Measurements from ENCODE around the gene SCYL3.
"Not testable (repeated sequence)": the region's sequence is repeated elsewhere in the genome, so short reads cannot be mapped to it uniquely, and the experiment has no call there.

Gene SCYL3

GRCh38 chr1:169893645-169894423, at the start of gene SCYL3:
Gene SCYL3 (minus strand): TSS chr1:169893896. CDS start chr1:169888840, 5,056 bp downstream.
- DNase-seq (ENCODE audit: low spot score), result peak; percentile 95

- DNase-seq (ENCODE audit: low spot score), result peak; percentile 53
Observed at GRCh38 chr1:169941982-169942830, 48.5 kb upstream of the SCYL3 start.

GRCh38 chr1:169933984-169934725, 40.5 kb upstream of the SCYL3 start:
- peak; percentile 62 for DNase-seq (ENCODE audit: low spot score)

- DNase-seq (ENCODE audit: low spot score), result no peak
Observed at GRCh38 chr1:169931795-169932231, 38.1 kb upstream of the SCYL3 start.

- DNase-seq (ENCODE audit: low spot score), result no peak
Observed at GRCh38 chr1:169929210-169929526, 35.5 kb upstream of the SCYL3 start.

GRCh38 chr1:169928438-169929209, 34.9 kb upstream of the SCYL3 start:
- peak; percentile 75 for DNase-seq (ENCODE audit: low spot score)

- DNase-seq (ENCODE audit: low spot score), result no peak
Observed at GRCh38 chr1:169925505-169926482, 32.1 kb upstream of the SCYL3 start.

- no peak for DNase-seq (ENCODE audit: low spot score)
Observed at GRCh38 chr1:169924829-169925228, 31.1 kb upstream of the SCYL3 start.

GRCh38 chr1:169924063-169924462, 30.4 kb upstream of the SCYL3 start:
- no peak for DNase-seq (ENCODE audit: low spot score)

- DNase-seq (ENCODE audit: low spot score), result no peak
Observed at GRCh38 chr1:169921080-169921479, 27.4 kb upstream of the SCYL3 start.

- no peak for DNase-seq (ENCODE audit: low spot score)
Observed at GRCh38 chr1:169918927-169919326, 25.2 kb upstream of the SCYL3 start.

- not testable (repeated sequence) for DNase-seq (ENCODE audit: low spot score)
Observed at GRCh38 chr1:169918220-169918619, 24.5 kb upstream of the SCYL3 start.

GRCh38 chr1:169915150-169915549, 21.5 kb upstream of the SCYL3 start:
- DNase-seq (ENCODE audit: low spot score), result no peak

GRCh38 chr1:169914531-169914930, 20.8 kb upstream of the SCYL3 start:
- DNase-seq (ENCODE audit: low spot score), result no peak

GRCh38 chr1:169909499-169909898, 15.8 kb upstream of the SCYL3 start:
- no peak for DNase-seq (ENCODE audit: low spot score)

GRCh38 chr1:169906938-169907337, 13.2 kb upstream of the SCYL3 start:
- no peak for DNase-seq (ENCODE audit: low spot score)

GRCh38 chr1:169904834-169905233, 11.1 kb upstream of the SCYL3 start:
- no peak for DNase-seq (ENCODE audit: low spot score)

- no peak for DNase-seq (ENCODE audit: low spot score)
Observed at GRCh38 chr1:169902751-169903150, 9.1 kb upstream of the SCYL3 start.

GRCh38 chr1:169901115-169901514, 7.4 kb upstream of the SCYL3 start:
- DNase-seq (ENCODE audit: low spot score), result no peak

GRCh38 chr1:169900571-169900970, 6.9 kb upstream of the SCYL3 start:
- no peak for DNase-seq (ENCODE audit: low spot score)

All from LoVo (cell line).